GM04504 (cell line): ENCODE measurements around the gene TULP4.
A peak's percentile ranks its signal among the peaks of the same experiment; 100 is the strongest.
"Not testable (repeated sequence)": the region's sequence is repeated elsewhere in the genome, so short reads cannot be mapped to it uniquely, and the experiment has no call there.

Experiments
- DNase-seq: peaks from one replicate; pipeline ENCODE4 v3.0.0-alpha.2; 2012; ENCODE audit warnings: low read depth

TULP4 gene

DNA sequence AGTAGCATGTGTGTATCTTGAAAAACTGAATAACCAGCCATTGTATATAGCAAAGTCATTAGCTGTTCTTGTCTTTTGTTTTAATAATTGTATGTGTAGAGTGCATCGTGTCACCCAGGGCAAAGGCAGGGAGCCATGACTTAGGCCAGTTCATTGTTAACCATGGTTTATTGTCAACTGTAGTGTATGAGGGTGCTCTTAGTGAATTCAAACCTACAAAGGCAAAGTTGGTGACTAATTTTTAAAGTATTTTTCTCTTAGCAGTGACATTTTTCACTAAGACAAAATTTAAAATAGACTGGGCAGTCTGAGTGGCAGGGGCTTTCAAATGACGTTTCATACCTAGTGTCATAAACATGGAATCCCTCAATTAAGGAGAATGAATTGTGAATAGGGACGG, 79.0 kb downstream of the TULP4 start:
- DNase-seq, result no peak

DNA sequence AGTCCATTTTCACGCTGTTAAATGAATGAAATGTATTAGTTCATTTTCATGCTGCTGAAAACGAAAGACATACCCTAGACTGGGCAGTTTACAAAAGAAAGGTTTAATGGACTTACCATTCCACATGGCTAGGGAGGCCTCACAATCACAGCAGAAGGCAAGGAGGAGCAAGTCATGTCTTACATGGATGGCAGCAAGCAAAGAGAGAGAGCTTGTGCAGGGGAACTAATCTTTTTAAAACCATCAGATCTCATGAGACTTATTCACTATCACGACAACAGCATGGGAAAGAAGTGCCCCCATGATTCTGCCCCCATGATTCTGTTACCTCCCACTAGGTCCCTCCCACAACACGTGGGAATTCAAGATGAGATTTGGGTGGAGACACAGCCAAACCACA, 79.7 kb downstream of the TULP4 start:
- not testable (repeated sequence) for DNase-seq

DNA sequence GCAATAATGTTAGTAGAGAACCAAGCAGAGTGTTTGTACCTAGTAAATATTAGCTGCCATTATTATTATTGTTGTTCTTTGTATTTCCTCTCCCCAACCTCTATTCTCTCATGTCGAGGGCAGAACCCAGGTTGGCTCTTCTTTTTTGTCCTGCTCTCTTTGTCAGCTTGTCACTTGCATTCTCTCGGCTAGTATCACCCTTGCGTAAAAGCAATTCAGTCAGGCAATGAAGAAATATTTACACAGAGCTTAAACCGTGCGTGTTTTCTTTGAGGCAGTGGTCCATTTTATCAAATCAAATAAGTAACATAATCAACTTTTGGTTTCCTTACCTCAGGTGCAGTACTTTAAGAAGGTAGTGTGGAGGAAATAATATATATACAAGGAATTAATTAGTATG, 83.9 kb downstream of the TULP4 start:
- DNase-seq, result no peak

DNA sequence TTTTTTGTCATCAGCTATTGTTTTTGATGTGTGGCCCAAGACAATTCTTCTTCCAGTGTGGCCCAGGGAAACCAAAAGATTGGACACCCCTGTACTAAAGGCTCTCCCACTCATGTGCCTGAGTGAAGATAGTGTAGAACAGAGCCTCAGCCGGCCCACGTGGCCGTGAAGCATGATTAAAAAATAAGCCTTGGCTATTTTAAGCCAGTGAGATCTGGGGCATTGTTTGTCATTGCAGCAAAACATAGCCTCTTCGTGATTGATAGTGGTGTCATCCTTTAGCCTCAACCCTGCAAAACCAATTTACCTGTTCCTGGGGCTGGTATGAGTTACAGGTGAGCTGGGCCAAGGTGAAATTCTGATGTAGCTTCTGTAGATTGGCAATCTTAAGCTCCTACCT, 85.3 kb downstream of the TULP4 start:
- no peak for DNase-seq

DNA sequence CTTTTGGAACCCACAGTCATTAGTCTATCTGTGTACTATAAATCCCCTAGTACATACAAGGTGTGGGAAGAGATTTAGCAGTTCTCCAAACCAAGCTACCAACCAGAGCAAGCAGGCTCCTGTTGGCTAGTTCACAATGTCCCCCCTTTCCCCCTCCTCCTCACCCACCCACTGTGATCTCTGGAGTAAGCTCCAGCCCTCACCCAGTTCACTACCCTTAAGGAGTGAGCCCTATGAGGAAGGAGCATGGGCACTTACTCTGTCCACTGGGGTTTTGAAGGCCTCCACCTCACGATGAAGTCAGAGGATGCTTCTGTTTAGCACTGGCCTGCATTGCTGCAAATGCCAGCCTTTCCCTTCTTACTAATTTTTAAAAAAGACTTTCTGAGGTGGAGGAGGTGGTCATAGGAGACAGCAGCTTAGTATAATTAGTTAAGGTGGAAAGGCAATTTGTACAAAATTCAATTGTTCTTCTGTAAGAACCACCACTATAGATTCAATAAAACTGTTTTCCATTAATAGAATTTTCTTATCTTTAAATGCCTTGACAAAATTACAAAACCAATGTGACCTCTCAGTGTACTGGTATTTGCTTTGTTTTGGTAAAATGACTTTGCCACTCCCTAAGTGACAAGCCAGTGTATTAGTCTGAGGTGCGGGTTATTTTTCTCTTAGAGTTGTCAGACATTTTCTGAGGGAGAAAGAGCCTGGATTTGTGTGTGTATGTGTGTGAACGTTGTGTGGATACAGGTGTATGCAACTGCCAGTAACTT, 86.2 kb downstream of the TULP4 start:
- no peak for DNase-seq

DNA sequence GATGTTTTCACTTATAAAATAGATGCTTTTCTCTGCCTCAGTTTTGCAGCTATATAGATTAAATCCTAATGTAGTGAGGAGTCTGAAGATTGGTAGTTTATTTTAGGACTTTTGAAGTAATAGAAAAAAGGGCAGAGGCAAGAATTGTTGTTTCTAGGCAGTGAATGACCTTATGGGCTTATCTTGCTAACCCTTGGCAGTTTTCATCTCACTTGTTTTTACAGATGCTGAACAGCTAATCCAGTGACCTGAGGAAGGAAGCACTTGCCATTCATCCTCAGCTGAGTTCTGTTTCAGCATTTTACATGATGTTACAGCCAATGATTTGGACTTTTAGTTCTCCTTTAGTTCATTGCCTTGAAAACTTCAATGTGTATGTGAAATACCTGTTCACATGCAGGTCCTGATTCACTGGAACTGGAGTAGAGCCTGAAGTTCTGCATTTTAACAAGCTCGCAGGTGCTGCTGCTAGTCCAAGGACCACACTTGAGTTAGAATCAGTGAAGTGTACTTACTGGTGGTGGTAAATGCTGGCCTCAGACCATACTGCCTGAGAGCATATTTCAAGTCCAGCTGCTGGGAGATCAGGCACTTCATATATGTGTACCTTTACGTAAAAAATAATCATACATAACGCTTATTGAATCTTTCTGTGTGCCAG, 86.9 kb downstream of the TULP4 start:
- DNase-seq, result no peak

DNA sequence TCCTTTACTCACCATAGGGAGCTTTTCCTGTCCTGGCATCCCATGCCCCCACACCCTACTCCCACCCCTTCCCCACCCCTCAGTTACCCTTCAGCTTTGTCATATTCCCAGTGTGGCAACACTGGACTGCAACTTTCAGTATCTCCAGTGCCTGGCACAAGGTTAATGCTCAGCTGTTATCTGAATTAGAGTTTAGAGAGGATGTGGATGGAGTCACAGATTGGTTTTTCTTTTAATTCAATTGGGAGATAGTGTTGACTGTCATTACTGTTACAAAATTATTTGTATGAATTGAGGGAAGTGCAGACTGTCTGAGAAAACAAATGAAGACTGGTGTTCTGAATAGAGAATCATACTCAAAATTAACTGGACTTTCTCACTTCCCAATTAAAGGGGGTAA, 89.9 kb downstream of the TULP4 start:
- DNase-seq, result no peak

DNA sequence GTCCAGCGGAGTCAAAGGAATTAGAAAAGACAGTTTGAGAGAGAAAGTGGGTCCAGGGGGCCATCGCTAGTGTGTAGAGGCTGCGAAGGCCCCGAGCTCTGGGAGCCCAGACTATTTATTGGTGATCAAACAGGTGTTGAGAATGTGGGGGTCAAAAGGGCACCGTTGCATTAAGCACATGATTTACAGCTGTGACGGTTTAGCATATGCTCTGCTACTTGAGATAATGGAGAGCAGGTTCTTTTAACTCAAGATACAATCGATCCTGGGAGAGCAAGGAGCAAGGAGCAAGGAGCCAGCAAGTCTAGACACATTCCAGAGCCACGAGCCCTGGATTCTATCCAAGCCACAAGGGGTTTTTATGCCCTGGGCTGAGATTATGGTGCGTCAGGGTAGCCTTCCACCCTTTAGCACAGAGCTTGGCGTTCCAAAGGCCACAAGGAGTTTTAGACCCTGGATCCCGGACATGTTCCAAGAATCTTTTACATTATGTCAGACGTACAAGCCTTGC, 93.1 kb downstream of the TULP4 start:
- not testable (repeated sequence) for DNase-seq

DNA sequence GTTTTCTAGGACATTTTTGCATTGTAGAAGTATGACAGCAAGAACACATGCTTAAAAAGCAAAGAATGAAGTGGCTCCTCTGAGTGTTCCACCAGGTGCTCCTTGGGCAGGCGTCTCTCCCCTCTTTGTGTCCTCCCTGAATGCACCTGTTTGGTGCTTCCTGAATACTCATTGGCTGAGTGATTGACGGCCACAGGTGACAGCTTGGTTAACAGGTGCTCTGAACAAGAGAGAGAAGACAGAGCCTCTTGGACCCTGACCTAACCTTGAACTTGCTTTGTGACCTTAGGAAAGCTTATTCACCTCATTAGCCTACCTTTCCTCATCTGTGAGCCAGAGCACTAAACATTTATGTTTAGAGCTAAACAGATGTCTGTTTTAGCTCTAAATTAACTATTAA, 93.7 kb downstream of the TULP4 start:
- DNase-seq, result no peak

DNA sequence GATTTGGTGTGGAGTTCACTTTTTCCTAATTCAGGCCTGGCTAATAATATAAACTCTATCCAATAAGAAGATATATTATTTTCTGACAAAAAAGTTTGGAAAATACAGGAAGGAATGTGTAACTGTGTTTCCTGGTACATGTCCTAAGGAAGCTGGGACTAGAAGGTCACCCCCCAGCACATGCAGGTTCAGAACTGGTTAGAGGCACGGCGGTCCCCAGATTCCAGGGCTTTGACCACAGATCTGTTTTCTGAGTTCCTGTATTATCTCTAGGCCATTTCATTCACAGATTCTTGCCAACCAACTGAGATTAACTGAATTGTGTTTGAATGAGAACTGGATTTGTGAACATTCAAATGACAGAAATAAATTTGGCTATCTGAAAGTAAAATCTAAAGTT, 94.5 kb downstream of the TULP4 start:
- no peak for DNase-seq

DNA sequence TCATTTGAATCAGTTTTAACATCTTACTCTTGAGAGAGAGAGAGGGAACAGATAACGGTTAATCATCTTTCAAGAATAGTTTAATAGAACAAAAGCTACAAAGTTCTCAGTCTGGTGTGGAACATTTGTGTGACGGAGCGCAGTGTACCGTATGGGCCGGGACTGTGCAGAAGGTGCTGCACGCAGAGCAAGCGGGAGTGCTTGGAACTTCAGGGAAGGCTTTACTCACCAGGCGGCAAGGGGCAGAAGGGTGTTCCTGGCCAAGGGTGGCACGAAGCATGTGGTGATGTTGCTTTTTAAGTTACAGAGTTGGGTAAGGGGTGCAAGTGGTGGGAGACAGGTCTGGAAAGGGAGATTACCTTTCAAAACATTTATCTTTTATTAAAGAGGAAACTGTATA, 95.7 kb downstream of the TULP4 start:
- DNase-seq, result no peak

DNA sequence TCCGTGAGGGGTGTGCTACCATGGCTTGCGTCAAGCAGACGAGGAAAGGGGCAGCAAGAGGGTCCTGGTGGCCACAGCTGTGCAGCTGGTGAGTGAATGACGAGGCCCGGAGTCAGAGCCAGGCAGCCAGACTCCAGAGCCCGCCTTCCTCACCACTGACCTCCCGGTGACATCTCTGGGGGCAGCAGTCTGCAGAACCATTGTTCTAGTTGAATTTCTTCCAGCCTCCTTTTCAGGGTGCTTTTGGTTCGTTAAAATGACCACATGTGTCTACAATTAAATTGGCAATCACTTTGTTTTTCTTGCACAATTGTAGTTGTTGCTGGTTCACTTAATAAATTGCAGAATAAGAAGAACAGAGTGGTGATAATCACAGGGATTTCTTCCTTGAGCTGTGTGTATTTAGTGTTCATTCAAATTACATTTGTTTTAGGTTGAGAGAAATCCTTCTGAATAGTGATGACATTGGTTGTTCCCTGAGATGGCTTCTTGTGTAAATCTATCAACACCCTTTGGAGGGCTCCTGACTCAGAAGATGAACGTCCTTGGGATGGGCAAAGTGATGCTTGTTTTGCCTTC, 96.4 kb downstream of the TULP4 start:
- peak; percentile 47 for DNase-seq

DNA sequence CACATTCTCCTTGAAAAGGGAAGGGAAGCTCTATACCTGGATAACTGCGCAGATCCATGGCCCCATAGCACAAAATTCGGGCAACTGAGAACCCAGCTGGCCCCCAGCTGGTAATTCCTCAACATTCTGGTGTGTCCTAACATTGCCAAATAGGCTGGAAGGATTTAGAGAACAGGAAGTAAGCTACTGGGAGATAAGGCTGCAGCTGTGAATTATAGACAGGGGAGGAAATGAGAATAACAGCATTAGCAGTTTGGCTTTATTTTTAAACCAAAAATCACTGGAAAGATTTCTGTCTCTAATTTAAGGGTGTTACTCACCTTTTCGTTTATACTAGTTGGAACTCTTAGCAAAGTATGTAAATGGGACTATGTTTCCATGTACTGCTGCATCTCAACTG, 97.2 kb downstream of the TULP4 start:
- DNase-seq, result no peak

DNA sequence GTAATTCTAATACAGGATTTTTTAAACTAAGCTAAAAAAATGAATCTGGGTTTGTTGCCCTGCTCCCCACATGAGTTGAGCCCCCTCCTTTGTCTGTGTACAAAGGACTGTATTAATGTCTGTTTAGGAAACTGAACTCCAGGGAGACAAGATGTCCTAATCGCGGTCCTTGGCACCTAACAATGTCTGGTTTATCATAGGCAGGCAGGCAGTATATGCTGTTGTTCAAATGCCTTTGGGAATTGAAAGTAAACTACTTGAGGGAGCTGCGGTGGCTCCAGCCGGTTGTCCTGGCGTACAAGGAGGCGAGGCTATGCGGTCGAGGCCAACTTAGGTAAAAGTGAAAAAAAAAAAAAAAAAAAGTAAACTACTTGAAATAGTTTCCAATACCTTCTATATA, 98.5 kb downstream of the TULP4 start:
- no peak for DNase-seq

DNA sequence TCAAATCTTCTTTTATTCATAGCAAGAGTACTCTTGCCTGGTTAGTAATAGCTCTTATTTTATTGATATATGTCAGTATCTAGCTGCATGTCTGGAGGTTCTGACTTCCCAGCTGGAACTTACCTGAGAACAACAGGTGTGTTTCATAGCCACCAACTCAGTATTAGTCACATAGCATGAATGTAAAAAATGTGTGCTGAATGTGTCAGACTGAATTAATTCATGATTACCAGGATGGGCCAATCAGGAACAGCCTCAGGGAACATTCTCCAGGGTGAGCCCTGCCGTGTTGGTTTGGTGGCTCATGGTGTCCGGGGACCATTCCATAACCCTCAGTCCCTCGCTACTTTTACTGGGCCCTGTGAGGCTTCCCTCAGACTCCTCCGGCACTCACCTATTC, 99.7 kb downstream of the TULP4 start:
- DNase-seq, result no peak

DNA sequence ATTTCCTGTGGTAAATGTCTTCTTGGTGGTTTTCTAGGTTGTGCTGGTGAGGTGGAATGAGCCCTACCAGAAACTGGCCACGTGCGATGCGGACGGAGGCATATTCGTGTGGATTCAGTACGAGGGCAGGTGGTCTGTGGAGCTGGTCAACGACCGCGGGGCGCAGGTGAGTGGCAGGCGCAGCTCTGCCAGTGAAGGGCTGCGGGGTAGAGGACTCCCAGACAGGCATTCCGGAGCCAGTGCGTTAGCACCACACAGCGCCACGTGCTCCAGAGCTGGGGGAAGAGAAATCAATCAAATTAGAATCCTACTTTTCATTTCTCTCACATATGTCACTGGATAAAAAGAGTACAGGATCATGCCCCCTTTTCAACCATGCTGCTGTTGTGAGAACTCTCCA, 100.8 kb downstream of the TULP4 start:
- DNase-seq, result no peak

DNA sequence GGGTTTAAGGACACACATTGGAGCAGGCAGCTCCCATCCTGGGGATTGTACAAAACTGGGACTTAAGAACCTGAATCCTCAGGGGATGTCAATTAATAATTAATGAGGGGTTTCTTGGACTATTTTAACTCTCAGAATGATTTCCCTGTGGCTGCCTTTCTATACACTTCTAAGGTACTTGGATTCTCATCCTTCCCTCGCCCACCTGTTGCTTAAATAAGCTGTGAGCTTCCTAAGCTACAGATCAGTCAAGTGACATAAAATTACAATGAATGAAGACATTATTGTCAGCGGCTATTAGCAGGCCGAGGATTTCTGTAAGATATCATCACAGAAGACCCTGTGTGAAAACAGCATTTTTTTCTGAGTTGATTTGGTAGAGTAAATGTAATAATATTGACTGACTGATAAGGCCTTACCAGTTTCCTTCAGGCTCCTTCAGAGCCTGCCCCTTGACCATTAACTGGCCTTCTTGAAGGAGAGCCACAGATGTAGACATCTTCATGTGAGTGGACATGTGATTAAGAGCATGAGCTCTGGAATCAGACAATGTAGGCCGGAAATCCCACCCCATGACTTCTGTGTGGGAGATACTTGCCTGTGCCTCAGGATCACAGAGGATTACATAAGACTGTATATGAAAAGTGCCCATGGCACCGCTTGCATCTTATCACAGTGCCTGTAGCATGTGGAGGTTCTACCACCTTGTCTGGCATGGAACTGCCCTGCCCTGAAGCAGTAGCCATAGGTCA, 101.7 kb downstream of the TULP4 start:
- no peak for DNase-seq

DNA sequence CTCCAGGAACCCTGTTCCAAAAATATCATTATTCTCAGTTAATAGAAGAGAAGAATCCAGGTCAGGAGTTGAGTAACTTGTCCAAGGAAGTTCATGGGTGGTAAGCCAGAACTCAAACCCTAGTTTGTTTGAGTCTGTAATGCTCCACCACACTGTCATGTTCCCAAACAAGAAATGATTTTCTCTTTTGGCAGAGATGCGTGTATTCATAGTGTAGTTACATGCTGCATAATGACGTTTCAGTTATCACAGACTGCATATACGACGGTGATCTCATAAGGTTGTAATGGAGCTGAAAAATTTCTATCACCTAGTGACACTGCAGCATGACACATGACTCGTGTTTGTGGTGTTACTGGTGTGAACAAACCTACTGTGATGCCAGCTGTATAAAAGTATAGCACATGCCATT, 102.6 kb downstream of the TULP4 start:
- no peak for DNase-seq

DNA sequence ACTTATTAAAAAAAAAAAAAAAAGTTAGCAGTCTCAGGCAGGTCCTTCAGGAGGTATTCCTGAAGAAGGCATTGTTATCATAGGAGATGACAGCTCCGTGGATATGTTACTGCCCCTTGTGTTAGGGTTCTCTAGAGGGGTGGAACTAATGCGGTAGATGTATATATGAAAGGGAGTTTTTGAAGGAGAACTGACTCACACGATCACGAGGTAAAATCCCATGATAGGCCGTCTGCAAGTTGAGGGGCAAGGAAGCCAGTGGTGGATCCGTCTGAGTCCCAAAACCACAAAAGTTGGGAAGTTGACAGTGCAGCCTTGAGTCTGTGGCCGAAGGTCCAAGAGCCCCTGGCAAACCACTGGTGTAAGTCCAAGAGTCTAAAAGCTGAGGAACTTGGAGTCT, 103.4 kb downstream of the TULP4 start:
- DNase-seq, result no peak

DNA sequence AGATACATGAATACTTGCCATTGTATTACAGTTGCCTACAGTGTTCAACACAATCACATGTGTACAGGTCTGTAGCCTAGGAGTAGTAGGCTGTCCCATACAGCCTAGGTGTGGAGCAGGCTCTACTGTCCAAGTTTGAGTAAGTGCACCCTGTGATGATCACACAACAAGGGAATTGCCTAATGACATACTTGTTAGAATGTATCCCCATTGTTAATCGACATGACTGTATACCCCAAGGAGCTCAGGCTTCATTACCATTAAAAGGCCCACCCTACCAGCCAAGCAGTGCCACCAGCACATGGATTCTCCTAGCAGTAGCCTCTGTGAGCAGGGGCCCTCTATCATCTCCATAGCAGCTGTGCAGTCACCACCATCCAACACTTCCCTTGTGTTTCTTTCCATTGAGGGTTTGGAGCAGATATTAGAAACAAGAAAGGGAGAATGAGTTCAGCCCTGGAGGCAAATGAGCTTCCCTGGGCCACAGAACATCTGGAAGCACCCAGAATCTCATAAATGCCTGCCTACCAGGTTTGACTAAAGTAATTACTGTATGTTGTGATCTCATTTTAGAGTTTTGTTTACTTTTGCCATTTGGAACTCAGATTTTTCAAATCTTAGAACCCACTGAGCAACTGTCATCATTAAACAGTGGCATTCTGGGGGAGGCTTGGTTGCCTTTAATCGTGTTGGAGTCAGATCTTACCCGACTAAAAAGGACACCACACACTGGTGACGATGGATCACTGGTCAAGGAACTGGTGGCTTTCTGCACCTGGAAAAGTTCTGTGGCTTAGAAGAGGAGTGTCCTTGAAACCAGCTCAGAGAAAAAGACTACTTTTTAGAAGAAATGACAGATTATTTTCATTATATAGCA, 104.9 kb downstream of the TULP4 start:
- DNase-seq, result peak; percentile 35

DNA sequence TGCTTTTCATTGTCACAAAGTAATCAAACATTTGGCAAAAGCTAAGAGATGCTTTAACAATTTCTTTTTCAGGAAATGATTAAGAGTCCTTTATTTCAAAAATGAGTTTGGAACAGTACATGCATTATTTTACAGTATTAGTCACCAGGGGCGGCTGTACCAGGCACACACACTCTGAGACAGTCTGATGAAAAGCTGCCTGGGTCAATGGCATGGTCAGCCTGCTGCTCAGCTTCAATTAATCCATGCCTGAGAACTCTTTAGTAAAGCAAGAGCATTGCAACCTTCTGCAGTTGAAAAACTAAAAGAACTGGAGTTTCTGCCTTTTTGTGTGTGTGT, 105.5 kb downstream of the TULP4 start:
- peak; percentile 37 for DNase-seq

DNA sequence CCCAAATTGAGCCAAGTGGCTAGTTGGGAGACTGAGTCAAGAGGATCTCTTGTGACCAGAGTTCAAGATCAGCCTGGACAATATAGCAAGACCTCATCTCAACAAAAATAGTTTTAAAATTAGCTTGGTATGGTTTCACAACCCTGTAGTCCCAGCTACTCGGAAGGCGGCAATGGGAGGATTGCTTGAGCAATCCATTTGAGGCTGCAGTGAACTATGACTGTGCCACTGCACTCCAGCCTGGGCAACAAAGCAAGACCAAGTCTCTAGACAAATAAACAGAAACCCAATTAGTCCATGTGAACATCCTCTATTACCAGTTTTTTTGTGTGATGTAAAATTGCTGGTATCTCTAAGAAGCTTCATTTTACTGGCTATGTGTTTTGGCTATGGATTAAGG, 106.2 kb downstream of the TULP4 start:
- DNase-seq, result no peak
